ENCODE results near the gene FRMD1. TPM values are rescaled to one million over a fixed set of nuclear protein-coding genes. Genes with fewer than 3 reads are reported as not detected.
A peak's percentile ranks its signal among the peaks of the same experiment; 100 is the strongest.

The FRMD1 gene
- total and polyA plus RNA-seq, 12 donors = 0.12 to 1.3 (median 0.21) TPM; not detected in 4

DNA sequence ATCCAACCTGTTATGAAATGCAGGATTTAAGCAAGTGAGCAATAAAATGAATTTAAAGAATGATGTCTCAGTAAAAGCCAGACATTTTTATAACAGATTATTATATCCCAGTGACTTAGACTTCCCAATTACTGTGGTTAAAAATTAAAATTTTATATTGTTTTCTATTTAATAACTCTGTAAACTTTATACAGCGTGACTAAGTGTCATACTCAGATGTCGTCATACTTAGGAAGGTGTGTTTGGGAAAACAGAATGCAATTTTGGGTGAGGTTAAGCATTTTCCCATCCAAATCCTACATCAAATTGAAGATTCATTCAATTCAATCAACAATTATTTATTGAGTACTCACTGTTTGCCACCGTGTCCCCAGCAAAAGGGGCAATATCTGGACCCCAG, 31.4 kb upstream of the FRMD1 start:
- 77 to 94% methylated on average over 3 of the region's 3 CpGs for WGBS, 2 donors
- Histone ChIP-seq H3K36me3 (no peaks in the 10 kb centered on the region), H3K9me3 (no peaks in the 10 kb centered on the region), H3K4me1 (peaks cover 0 to 18% (median 10%) of the 10 kb centered on the region in 9 donors), H3K27ac (no peak overlapping the region), H3K27me3 (no peaks in the 10 kb centered on the region), H3K4me3 (no peak overlapping the region)
- no peak for TF ChIP-seq CTCF (IDR thresholded peaks at IDR 0.05)
- no peak for DNase-seq
- intact Hi-C loops (cut with DNase I) = no loop called here
- ATAC-seq = no peak

DNA sequence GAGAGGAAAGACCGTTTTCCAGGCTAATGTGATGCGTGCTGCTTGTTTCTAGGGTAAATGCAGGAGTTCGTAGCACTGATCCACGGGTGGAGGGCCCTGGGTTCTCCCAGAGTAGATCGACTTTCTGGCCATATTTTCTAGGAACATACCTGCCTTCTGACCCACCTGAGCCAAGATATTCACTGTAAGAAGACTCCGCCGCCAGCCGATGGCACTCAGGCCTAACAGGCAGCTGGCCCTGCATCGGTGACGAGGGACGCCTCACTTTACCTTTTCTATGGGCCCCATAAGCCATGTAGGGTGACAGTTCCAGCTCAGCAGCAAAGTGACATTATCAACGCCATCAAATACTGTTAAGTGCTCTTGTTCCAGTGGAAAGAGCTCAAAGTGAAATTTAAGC, 30.2 kb upstream of the FRMD1 start:
- DNase-seq (no peak), ATAC-seq (no peak)
- Histone ChIP-seq H3K27me3 (peaks cover 0 to under 1% (median 0%) of the 10 kb centered on the region in 7 donors), H3K27ac (no peak overlapping the region), H3K4me3 (no peak overlapping the region), H3K4me1 (peaks cover 0 to 18% (median 10%) of the 10 kb centered on the region in 9 donors), H3K36me3 (no peaks in the 10 kb centered on the region), H3K9me3 (no peaks in the 10 kb centered on the region)
- 97 to 98% methylated on average over 12 of the region's 12 CpGs for WGBS, 2 donors
- TF ChIP-seq CTCF (IDR thresholded peaks at IDR 0.05) = no peak
- intact Hi-C loops (cut with DNase I) = no loop called here

- ATAC-seq (peak in 6 of 8 donors; percentile 11 to 75 (median 58)), DNase-seq (no peak)
- 67% methylated on average over 8 of the region's 8 CpGs for WGBS, 2 donors
- H3K4me3 ChIP-seq = no peak overlapping the region
- H3K36me3 ChIP-seq = no peaks in the 10 kb centered on the region
- H3K9me3 ChIP-seq = no peaks in the 10 kb centered on the region
- H3K4me1 ChIP-seq = peaks cover 0 to 18% (median 10%) of the 10 kb centered on the region in 9 donors
- no peak overlapping the region for H3K27ac ChIP-seq
- intact Hi-C loops (cut with DNase I) = no loop called here
- H3K27me3 ChIP-seq = peaks cover 0 to 17% (median under 1%) of the 10 kb centered on the region in 7 donors
- TF ChIP-seq CTCF (IDR thresholded peaks at IDR 0.05) = no peak
Measured at GRCh38 chr6:168107191-168107983, 28.4 kb upstream of the FRMD1 start.

- Histone ChIP-seq H3K27me3 (peaks cover 3 to 25% (median 8%) of the 10 kb centered on the region in 7 donors), H3K27ac (no peak overlapping the region), H3K4me1 (peaks cover 0 to 18% (median 12%) of the 10 kb centered on the region in 9 donors), H3K9me3 (no peaks in the 10 kb centered on the region), H3K4me3 (no peak overlapping the region), H3K36me3 (no peaks in the 10 kb centered on the region)
- WGBS, 2 donors = 90 to 91% methylated on average over 3 of the region's 3 CpGs
- intact Hi-C loops (cut with DNase I) = no loop called here
- DNase-seq (no peak), ATAC-seq (no peak)
- no peak for TF ChIP-seq CTCF (IDR thresholded peaks at IDR 0.05)
Measured at GRCh38 chr6:168106633-168107005, 27.6 kb upstream of the FRMD1 start.

Measured in heart right ventricle (tissue), 16 donors.